Thoracic aorta (tissue), 2 donors: ENCODE results near the gene NRM. TPM values are rescaled to one million over a fixed set of nuclear protein-coding genes. Genes with fewer than 3 reads are reported as not detected.

ENCODE experiments used
- ATAC-seq: fragments of 150-250 bp; one replicate; pipeline ENCODE4 v1.8.0; 2017; ENCODE audit warnings: low read depth; ENCODE audit not compliant: insufficient number of reproducible peaks, low FRiP score
- DNase-seq: peaks from one replicate; pipeline ENCODE4 v3.0.0-alpha.2; 2020; ENCODE audit warnings: low spot score
- H3K27ac ChIP-seq, 2 donors: fragments of 200-600 bp; sonication (generic); 1 replicate in 1 of 2; 2 replicates in 1 of 2; pipeline ENCODE4 v1.5.1; 2016; ENCODE audit warnings: mild to moderate bottlenecking in 2 of 2, moderate library complexity in 2 of 2
- H3K27me3 ChIP-seq: fragments of 200-600 bp; sonication (generic); replicated peaks from 2 replicates; pipeline ENCODE4 v1.6.0; 2016; ENCODE audit warnings: mild to moderate bottlenecking; ENCODE audit not compliant: insufficient read depth
- H3K36me3 ChIP-seq: fragments of 200-600 bp; sonication (generic); one replicate; pipeline ENCODE4 v1.5.1; 2016
- H3K4me1 ChIP-seq, 2 donors: fragments of 200-600 bp; sonication (generic); 1 replicate in 1 of 2; 2 replicates in 1 of 2; pipeline versions ENCODE4 v1.5.1 to v1.6.0; 2016; ENCODE audit warnings: low read depth in 2 of 2, mild to moderate bottlenecking in 1 of 2; ENCODE audit not compliant: control insufficient read depth in 1 of 2
- H3K4me3 ChIP-seq: fragments of 200-600 bp; sonication (generic); 2 replicates; pipeline ENCODE4 v1.5.1; 2016; ENCODE audit warnings: mild to moderate bottlenecking
- H3K9me3 ChIP-seq: fragments of 200-600 bp; sonication (generic); 2 replicates; pipeline ENCODE4 v1.5.1; 2016
- total RNA-seq, 2 donors: library from RNA; depleted of rRNA; stranded (reverse); fragments of >200 nt; gene quantifications; one replicate each; pipeline versions ENCODE4 v1.1.0 to v1.2.3, GENCODE V29; 2016
- TF ChIP-seq, protein P1 (sequence below): fragments of 200-600 bp; sonication (generic); IDR thresholded peaks from one replicate; pipeline ENCODE4 v1.5.1; 2019; ENCODE audit warnings: antibody characterized with exemption

The NRM gene
- total RNA-seq, 2 donors from 2014 or later = 2.3 to 17.1 TPM

DNA sequence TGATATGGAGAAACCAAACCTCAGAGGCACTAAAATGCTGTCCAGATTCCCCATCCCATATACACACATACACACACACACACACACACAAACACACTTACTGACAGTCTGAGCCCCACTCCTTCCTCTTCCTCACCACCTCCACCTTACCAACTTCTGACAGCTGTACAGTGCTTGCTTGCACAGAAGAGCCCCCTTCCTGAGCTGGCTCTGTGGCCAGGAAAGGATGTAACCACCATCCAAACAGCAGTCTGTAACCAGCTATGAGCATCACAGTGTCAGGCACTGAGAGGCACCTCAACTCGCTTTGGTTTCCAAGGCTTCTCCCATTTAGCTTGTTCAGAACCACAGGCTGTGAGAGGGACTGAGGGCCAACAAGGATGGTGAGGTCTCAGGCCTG, 49.7 kb downstream of the NRM start:
- no peaks in the 10 kb centered on the region for H3K4me1 ChIP-seq
- no peak overlapping the region for H3K27ac ChIP-seq
- ATAC-seq (no peak), DNase-seq (no peak)
- peaks cover 19% of the 10 kb centered on the region for H3K36me3 ChIP-seq
- TF ChIP-seq, protein P1, sequence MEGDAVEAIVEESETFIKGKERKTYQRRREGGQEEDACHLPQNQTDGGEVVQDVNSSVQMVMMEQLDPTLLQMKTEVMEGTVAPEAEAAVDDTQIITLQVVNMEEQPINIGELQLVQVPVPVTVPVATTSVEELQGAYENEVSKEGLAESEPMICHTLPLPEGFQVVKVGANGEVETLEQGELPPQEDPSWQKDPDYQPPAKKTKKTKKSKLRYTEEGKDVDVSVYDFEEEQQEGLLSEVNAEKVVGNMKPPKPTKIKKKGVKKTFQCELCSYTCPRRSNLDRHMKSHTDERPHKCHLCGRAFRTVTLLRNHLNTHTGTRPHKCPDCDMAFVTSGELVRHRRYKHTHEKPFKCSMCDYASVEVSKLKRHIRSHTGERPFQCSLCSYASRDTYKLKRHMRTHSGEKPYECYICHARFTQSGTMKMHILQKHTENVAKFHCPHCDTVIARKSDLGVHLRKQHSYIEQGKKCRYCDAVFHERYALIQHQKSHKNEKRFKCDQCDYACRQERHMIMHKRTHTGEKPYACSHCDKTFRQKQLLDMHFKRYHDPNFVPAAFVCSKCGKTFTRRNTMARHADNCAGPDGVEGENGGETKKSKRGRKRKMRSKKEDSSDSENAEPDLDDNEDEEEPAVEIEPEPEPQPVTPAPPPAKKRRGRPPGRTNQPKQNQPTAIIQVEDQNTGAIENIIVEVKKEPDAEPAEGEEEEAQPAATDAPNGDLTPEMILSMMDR = no peak
- no peaks in the 10 kb centered on the region for H3K27me3 ChIP-seq
- no peaks in the 10 kb centered on the region for H3K9me3 ChIP-seq
- no peak overlapping the region for H3K4me3 ChIP-seq

DNA sequence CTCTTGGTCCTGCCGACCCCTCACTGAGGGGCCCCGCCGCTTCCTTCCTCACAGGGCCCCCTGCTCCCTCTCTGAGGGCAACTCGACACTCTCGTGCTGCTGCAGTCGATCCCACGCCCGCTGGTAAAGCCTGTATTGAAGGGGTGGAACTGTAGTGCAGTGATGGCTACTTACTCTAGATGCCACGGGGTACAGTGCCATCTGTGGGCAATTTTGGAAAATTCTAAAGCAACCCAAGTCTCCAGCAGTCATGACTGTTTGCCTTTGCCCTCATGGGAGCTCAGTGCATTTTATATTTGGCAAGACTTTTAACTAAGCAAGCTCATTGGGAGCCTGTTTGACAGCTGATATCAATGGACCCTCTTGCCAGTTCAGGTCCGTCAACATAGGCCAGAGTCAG, 50.3 kb downstream of the NRM start:
- H3K27me3 ChIP-seq = no peaks in the 10 kb centered on the region
- peaks cover 19% of the 10 kb centered on the region for H3K36me3 ChIP-seq
- TF ChIP-seq, protein P1 = no peak
- ATAC-seq (no peak), DNase-seq (no peak)
- no peak overlapping the region for H3K27ac ChIP-seq
- H3K4me1 ChIP-seq = no peaks in the 10 kb centered on the region
- no peaks in the 10 kb centered on the region for H3K9me3 ChIP-seq
- no peak overlapping the region for H3K4me3 ChIP-seq

Other genes with a start within 250 kb of the NRM start
- gene HLA-E, start 201.5 kb downstream of the NRM start, total RNA-seq = 100 to 1,000 TPM; 507 to 602 TPM
- 10 to 100 TPM; 32.9 to 39.0 TPM for gene GNL1, start 134.5 kb downstream of the NRM start, total RNA-seq
- gene PRR3, start 133.7 kb downstream of the NRM start, total RNA-seq = 10 to 100 TPM in 1 of 2 donors, 1 to 10 TPM in 1; 4.2 to 10.4 TPM
- gene ABCF1, start 119.5 kb downstream of the NRM start, total RNA-seq = 10 to 100 TPM; 24.2 to 52.1 TPM
- gene PPP1R10, start 73.7 kb downstream of the NRM start, total RNA-seq = 10 to 100 TPM; 28.7 to 43.1 TPM
- gene MRPS18B, start 73.1 kb downstream of the NRM start, total RNA-seq = 10 to 100 TPM; 23.6 to 27.3 TPM
- 10 to 100 TPM in 1 of 2 donors, 1 to 10 TPM in 1; 4.1 to 12.2 TPM for gene ATAT1, start 64.1 kb downstream of the NRM start, total RNA-seq
- 10 to 100 TPM; 17.1 to 30.3 TPM for gene C6orf136, start 43.9 kb downstream of the NRM start, total RNA-seq
- 10 to 100 TPM; 27.4 to 55.2 TPM for gene DHX16, start 18.0 kb downstream of the NRM start, total RNA-seq
- 10 to 100 TPM; 65.7 to 88.2 TPM for gene PPP1R18, start 4.3 kb downstream of the NRM start, total RNA-seq
- gene MDC1, start 26.3 kb upstream of the NRM start, total RNA-seq = 10 to 100 TPM; 16.6 to 22.6 TPM
- gene TUBB, start 29.4 kb upstream of the NRM start, total RNA-seq = 100 to 1,000 TPM; 172 to 243 TPM
- 100 to 1,000 TPM; 135 to 177 TPM for gene FLOT1, start 51.7 kb upstream of the NRM start, total RNA-seq
- 10 to 100 TPM; 43.5 to 43.8 TPM for gene IER3, start 53.6 kb upstream of the NRM start, total RNA-seq
- gene DDR1, start 193.5 kb upstream of the NRM start, total RNA-seq = 10 to 100 TPM; 22.1 to 23.8 TPM
- 10 to 100 TPM; 14.9 to 42.2 TPM for gene GTF2H4, start 217.2 kb upstream of the NRM start, total RNA-seq
- gene VARS2, start 223.3 kb upstream of the NRM start, total RNA-seq = 10 to 100 TPM; 20.2 to 26.0 TPM
- gene SFTA2, start 241.2 kb upstream of the NRM start, total RNA-seq = not detected
- 10 to 100 TPM in 1 of 2 donors, not detected in 1; 13.8 TPM for gene MUCL3, start 250.0 kb upstream of the NRM start, total RNA-seq